Testis (tissue), 3 donors: ENCODE measurements around the gene SPAG6. TPM values are rescaled to one million over a fixed set of nuclear protein-coding genes. Genes with fewer than 3 reads are reported as not detected.

Experiments
- DNase-seq: peaks from one replicate; pipeline ENCODE4 v3.0.0-alpha.2; 2019
- H3K27ac ChIP-seq, 2 donors: fragments of 200-600 bp; sonication (generic); one replicate each; pipeline ENCODE4 v1.5.1; 2019
- H3K27me3 ChIP-seq: fragments of 200-600 bp; sonication (generic); one replicate; pipeline ENCODE4 v1.5.1; 2019
- H3K36me3 ChIP-seq: fragments of 200-600 bp; sonication (generic); one replicate; pipeline ENCODE4 v1.5.1; 2017; ENCODE audit warnings: low read depth; ENCODE audit errors: missing control alignments
- H3K4me1 ChIP-seq: fragments of 200-600 bp; sonication (generic); one replicate; pipeline ENCODE4 v1.5.1; 2019
- H3K4me3 ChIP-seq, 2 donors: fragments of 200-600 bp; sonication (generic); one replicate each; pipeline ENCODE4 v1.5.1; 2017 to 2019
- H3K9me3 ChIP-seq: fragments of 200-600 bp; sonication (generic); one replicate; pipeline ENCODE4 v1.5.1; 2017
- CTCF ChIP-seq, 3 experiments: fragments of 450-650 bp in 2 of 3; fragments of 200-600 bp in 1 of 3; sonication (generic) in 1 of 3; IDR thresholded peaks; one replicate each; pipeline ENCODE4 v1.5.1; 2016 to 2019; ENCODE audit warnings: antibody characterized with exemption in 3 of 3, mild to moderate bottlenecking in 2 of 3, moderate library complexity in 1 of 3
- POLR2A ChIP-seq: fragments of 450-650 bp; IDR thresholded peaks from one replicate; pipeline ENCODE4 v1.6.1; 2017; ENCODE audit warnings: antibody characterized with exemption, mild to moderate bottlenecking, moderate library complexity
- WGBS, 2 donors: methylation state at CpG; one replicate each; pipeline ENCODE4 v1.1.5; 2018; 5-methylcytosine and 5-hydroxymethylcytosine counted together
- intact Hi-C: fragments of 100-400 bp; cut with DNase I; formaldehyde crosslinking; loops from one replicate; pipeline ENCODE4 v1.15.1; 2023; ENCODE audit warnings: low total_unique reads
- polyA plus RNA-seq: library from polyadenylated mRNA; stranded (reverse); fragments of 350-450 nt; fragmentation: Illumina TruSeq; extraction: RNeasy Lipid Tissue Mini Kit (QIAGEN cat#74804); gene quantifications from one replicate; pipeline ENCODE4 v1.2.3, GENCODE V29; 2014; ENCODE audit warnings: low read depth, low replicate concordance; ENCODE audit not compliant: insufficient read depth
- total RNA-seq, 2 donors: library from RNA; depleted of rRNA; stranded (reverse); fragments of >200 nt; gene quantifications; one replicate each; pipeline ENCODE4 v1.2.3, GENCODE V29; 2016

Gene SPAG6
- total and polyA plus RNA-seq, 3 donors from 2014 or later = 77.4 to 258 (median 103) TPM

GRCh38 chr10:22321156-22321923, 24.0 kb upstream of the SPAG6 start:
- no peaks in the 10 kb centered on the region for H3K9me3 ChIP-seq
- peaks cover 36% of the 10 kb centered on the region for H3K4me1 ChIP-seq
- H3K27me3 ChIP-seq = no peaks in the 10 kb centered on the region
- TF ChIP-seq POLR2A = no peak
- no peak for TF ChIP-seq CTCF (IDR thresholded peaks at IDR 0.05)
- no peak for DNase-seq
- whole genome bisulfite sequencing, 2 donors = 0 to 1% methylated on average over 24 to 71 of the region's 114 CpGs
- peak overlapping the region; percentile 74 to 94 for H3K4me3 ChIP-seq
- peak overlapping the region; percentile 94 to 97 for H3K27ac ChIP-seq
- intact Hi-C loops = no loop called here
- H3K36me3 ChIP-seq = no peaks in the 10 kb centered on the region

DNA sequence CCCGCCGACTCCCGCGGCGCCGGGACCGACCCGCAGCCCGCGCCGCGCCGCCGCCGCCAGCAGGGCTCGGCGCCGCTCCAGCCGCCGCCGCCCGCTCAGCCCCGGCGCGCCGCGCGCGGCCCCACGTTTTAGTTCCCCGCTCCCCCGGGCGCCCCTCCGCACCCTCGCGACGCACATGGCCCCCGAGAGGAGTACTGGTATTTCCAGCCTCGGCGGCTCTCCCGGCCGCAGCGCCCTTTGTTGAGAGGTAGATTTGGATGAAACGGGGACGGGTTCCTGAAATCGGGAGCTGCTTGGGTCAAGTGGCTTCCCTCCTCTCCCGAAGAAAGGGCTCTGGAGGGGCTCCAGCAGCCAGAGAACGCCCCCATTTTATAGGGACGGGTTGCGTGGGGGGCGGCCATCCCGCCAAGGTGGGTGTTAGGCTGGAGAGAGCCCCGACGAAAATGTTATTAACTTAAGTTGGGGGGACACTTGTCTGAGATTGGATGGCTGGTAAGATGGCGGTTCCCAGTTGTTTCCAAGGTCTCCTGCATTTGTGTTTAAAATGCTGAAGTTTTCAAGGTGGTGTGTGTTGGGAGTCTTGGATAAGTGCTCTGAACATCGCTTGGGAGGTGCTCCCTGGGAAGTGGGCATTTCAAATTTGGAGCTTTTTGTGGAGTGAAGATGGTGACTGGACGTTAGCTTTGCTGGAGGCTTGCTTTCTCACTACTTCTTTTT, 23.2 kb upstream of the SPAG6 start:
- Histone ChIP-seq H3K9me3 (no peaks in the 10 kb centered on the region), H3K4me3 (peak overlapping the region; percentile 63 to 94), H3K36me3 (no peaks in the 10 kb centered on the region), H3K4me1 (peaks cover 36% of the 10 kb centered on the region), H3K27ac (peak overlapping the region; percentile 79 to 82), H3K27me3 (no peaks in the 10 kb centered on the region)
- WGBS, 2 donors = 2 to 4% methylated on average over 10 to 34 of the region's 57 CpGs
- TF ChIP-seq CTCF (IDR thresholded peaks at IDR 0.05) (no peak), POLR2A (no peak)
- no peak for DNase-seq
- intact Hi-C loops = no loop called here

- peak overlapping the region; percentile 79 to 82 for H3K27ac ChIP-seq
- no peak for DNase-seq
- TF ChIP-seq POLR2A (no peak), CTCF (IDR thresholded peaks at IDR 0.05) (no peak)
- no peaks in the 10 kb centered on the region for H3K36me3 ChIP-seq
- H3K4me1 ChIP-seq = peaks cover 32% of the 10 kb centered on the region
- no peaks in the 10 kb centered on the region for H3K27me3 ChIP-seq
- H3K4me3 ChIP-seq = peak overlapping the region; percentile 63 to 94
- intact Hi-C loops = no loop called here
- H3K9me3 ChIP-seq = no peaks in the 10 kb centered on the region
- WGBS, 2 donors = 37 to 44% methylated on average over 5 of the region's 5 CpGs
These were observed 22.6 kb upstream of the SPAG6 start for GRCh38 chr10:22322641-22323160.

- 49 to 54% methylated on average over 5 of the region's 5 CpGs for WGBS, 2 donors
- peaks cover 30% of the 10 kb centered on the region for H3K4me1 ChIP-seq
- peak overlapping the region in 1 of 2 donors; percentile 94 for H3K4me3 ChIP-seq
- H3K36me3 ChIP-seq = no peaks in the 10 kb centered on the region
- no peak for TF ChIP-seq POLR2A
- H3K27ac ChIP-seq = no peak overlapping the region
- intact Hi-C loops = no loop called here
- H3K9me3 ChIP-seq = no peaks in the 10 kb centered on the region
- no peak for DNase-seq
- no peaks in the 10 kb centered on the region for H3K27me3 ChIP-seq
These were observed 21.6 kb upstream of the SPAG6 start for GRCh38 chr10:22323538-22324305.

- no peak for TF ChIP-seq POLR2A
- no peak for TF ChIP-seq CTCF (IDR thresholded peaks at IDR 0.05)
- Histone ChIP-seq H3K27ac (peak overlapping the region; percentile 15 to 39), H3K27me3 (no peaks in the 10 kb centered on the region), H3K4me1 (peaks cover 30% of the 10 kb centered on the region), H3K36me3 (no peaks in the 10 kb centered on the region), H3K9me3 (no peaks in the 10 kb centered on the region), H3K4me3 (peak overlapping the region in 1 of 2 donors; percentile 72)
- WGBS, 2 donors = 51 to 53% methylated on average over 4 of the region's 4 CpGs
- no peak for DNase-seq
- intact Hi-C loops = no loop called here
These were observed 20.9 kb upstream of the SPAG6 start for GRCh38 chr10:22324413-22324812.
